HepG2 (cell line): ENCODE results near the gene TTBK1. TPM values are rescaled to one million over a fixed set of nuclear protein-coding genes. Genes with fewer than 3 reads are reported as not detected.

ENCODE experiments used
- DBP ChIP-seq: sonication (generic); formaldehyde crosslinking; IDR thresholded peaks from 2 replicates; pipeline ENCODE4 v1.4.0; 2020; ENCODE audit warnings: missing genetic modification reagents; ENCODE audit errors: not compliant biosample characterization
- ETS1 ChIP-seq: sonication (generic); formaldehyde crosslinking; IDR thresholded peaks from 2 replicates; pipeline ENCODE4 v1.4.0; 2020; ENCODE audit warnings: missing genetic modification reagents
- FOXM1 ChIP-seq: sonication (generic); formaldehyde crosslinking; IDR thresholded peaks from 2 replicates; pipeline ENCODE4 v1.5.0; 2020; ENCODE audit warnings: missing genetic modification reagents
- GLI4 ChIP-seq: sonication (generic); formaldehyde crosslinking; IDR thresholded peaks from 2 replicates; pipeline ENCODE4 v1.5.1; 2020; ENCODE audit warnings: missing genetic modification reagents, mild to moderate bottlenecking, moderate library complexity, borderline replicate concordance
- HDAC2 ChIP-seq: sonication (generic); formaldehyde crosslinking; IDR thresholded peaks from 2 replicates; pipeline ENCODE4 v1.4.0; 2020; ENCODE audit warnings: missing genetic modification reagents
- ISX ChIP-seq: sonication (generic); formaldehyde crosslinking; conservative IDR thresholded peaks from 2 replicates; pipeline ENCODE4 v1.5.0; 2020; ENCODE audit warnings: missing genetic modification reagents
- POLR2AphosphoS5 ChIP-seq: IDR thresholded peaks from 2 replicates; pipeline ENCODE4 v1.6.1; 2012; ENCODE audit warnings: low read depth, low read length
- SP140L ChIP-seq: sonication (generic); formaldehyde crosslinking; IDR thresholded peaks from 2 replicates; pipeline ENCODE4 v1.4.0; 2020; ENCODE audit warnings: missing genetic modification reagents, borderline replicate concordance
- SP5 ChIP-seq: IDR thresholded peaks from 2 replicates; pipeline ENCODE4 v1.6.1; 2016; ENCODE audit warnings: low read depth, borderline replicate concordance
- SRSF1 ChIP-seq: fragments of 200-400 bp; formaldehyde crosslinking; optimal IDR thresholded peaks from 2 replicates; pipeline ENCODE3; 2017; ENCODE audit warnings: mild to moderate bottlenecking, low read depth, low read length, moderate library complexity
- SRSF4 ChIP-seq: fragments of 200-400 bp; formaldehyde crosslinking; IDR thresholded peaks from one replicate; pipeline ENCODE4 v1.6.1; 2018; ENCODE audit warnings: mild to moderate bottlenecking, low read depth, low read length, moderate library complexity; ENCODE audit not compliant: poor library complexity, severe bottlenecking
- TP53 ChIP-seq: sonication (generic); formaldehyde crosslinking; conservative IDR thresholded peaks from 2 replicates; pipeline ENCODE4 v1.4.0; 2020; ENCODE audit warnings: missing genetic modification reagents
- ZNF17 ChIP-seq: sonication (generic); formaldehyde crosslinking; IDR thresholded peaks from 2 replicates; pipeline ENCODE4 v1.5.0; 2020; ENCODE audit warnings: mild to moderate bottlenecking, missing genetic modification reagents
- ZNF232 ChIP-seq: sonication (generic); formaldehyde crosslinking; IDR thresholded peaks from 2 replicates; pipeline ENCODE4 v1.4.0; 2020; ENCODE audit warnings: missing genetic modification reagents, borderline replicate concordance
- ZNF407 ChIP-seq: sonication (generic); formaldehyde crosslinking; IDR thresholded peaks from one replicate; pipeline ENCODE4 v1.5.1; 2020; ENCODE audit warnings: mild to moderate bottlenecking, missing genetic modification reagents; ENCODE audit errors: not compliant biosample characterization
- ZNF549 ChIP-seq: sonication (generic); formaldehyde crosslinking; IDR thresholded peaks from 2 replicates; pipeline ENCODE4 v1.5.0; 2020; ENCODE audit warnings: missing genetic modification reagents
- ZNF781 ChIP-seq: sonication (generic); formaldehyde crosslinking; IDR thresholded peaks from 2 replicates; pipeline ENCODE4 v1.5.1; 2020; ENCODE audit warnings: borderline replicate concordance, mild to moderate bottlenecking, missing genetic modification reagents; ENCODE audit errors: not compliant biosample characterization
- polyA plus RNA-seq, 8 experiments: library from polyadenylated mRNA; depleted of rRNA in 3 of 8; stranded (reverse) in 7 of 8; unstranded in 1 of 8; fragments of >200 nt; fragmentation: Illumina TruSeq in 4 of 8; extraction: Trizol in 4 of 8; gene quantifications; 2 replicates each; pipeline versions ENCODE4 v1.2.1 to v1.2.3, GENCODE V29; 2011 to 2016; ENCODE audit warnings: low read depth in 4 of 8, missing spikeins in 1 of 8, mixed read lengths in 1 of 8; ENCODE audit not compliant: insufficient read depth in 1 of 8
- total RNA-seq, 5 experiments: library from RNA; depleted of rRNA; stranded (reverse); fragments of >200 nt; fragmentation: Illumina TruSeq; extraction: Trizol; gene quantifications; 2 replicates each; pipeline ENCODE4 v1.2.3, GENCODE V29; 2016; ENCODE audit warnings: low read depth in 1 of 5

Gene TTBK1
- total and polyA plus RNA-seq, 2 of the 13 experiments (the other 11 are each of a cell fraction or from before 2014, with no cell fraction given), result 0.24 to 0.33 TPM

GRCh38 chr6:43308101-43308989, 65.1 kb downstream of the TTBK1 start, which contains the start of gene CRIP3 (continued):
- TF ChIP-seq ZNF407 (no peak), SRSF4 (no peak), DBP (no peak), ZNF781 (CRISPR knock-in tag) (no peak), POLR2AphosphoS5 (peak; percentile 48; the same call in 1 of the 2 replicates), SP5 (no peak), ZNF232 (CRISPR knock-in tag) (no peak), ETS1 (CRISPR knock-in tag) (no peak), SP140L (CRISPR knock-in tag) (no peak), GLI4 (no peak), TP53 (CRISPR knock-in tag) (no peak), FOXM1 (CRISPR knock-in tag) (no peak), ISX (CRISPR knock-in tag) (no peak), ZNF549 (CRISPR knock-in tag) (no peak), HDAC2 (peak; percentile 33; the same call in 1 of the 2 replicates), ZNF17 (CRISPR knock-in tag) (no peak), SRSF1 (no peak)
